ENCODE results near the gene BTG4. TPM values are rescaled to one million over a fixed set of nuclear protein-coding genes. Genes with fewer than 3 reads are reported as not detected.

Gene BTG4
- total RNA-seq, 1 experiment from 2014 or later, result not detected

GRCh38 chr11:111526501-111526900 is 14.3 kb upstream of the BTG4 start:
- no peak overlapping the region for H3K27ac ChIP-seq (ENCODE audit: low read depth, low read length)
- no peak overlapping the region for H3K9ac ChIP-seq (ENCODE audit: low read length)
- H4K20me1 ChIP-seq (ENCODE audit: insufficient read depth), result no peaks in the 10 kb centered on the region
- no peaks in the 10 kb centered on the region for H3K79me2 ChIP-seq (ENCODE audit: insufficient read depth, low read length)
- H3K36me3 ChIP-seq (ENCODE audit: control insufficient read depth in 1 of 2, insufficient read depth in 2 of 2, low read length in 2 of 2), result no peaks in the 10 kb centered on the region
- DNase-seq (ENCODE audit: low read depth, low spot score) (no peak), ATAC-seq (no peak)
- no peaks in the 10 kb centered on the region for H3K27me3 ChIP-seq (ENCODE audit: insufficient read depth, low read length)
- TF ChIP-seq TCF7L2 (IDR thresholded peaks at IDR 0.05; ENCODE audit: borderline replicate concordance, extremely low read depth, insufficient read depth, insufficient read length) (no peak), SIN3A (IDR thresholded peaks at IDR 0.05; ENCODE audit: low read depth) (no peak), CEBPB (IDR thresholded peaks at IDR 0.05; ENCODE audit: low read depth) (no peak), FOSL1 (IDR thresholded peaks at IDR 0.05; ENCODE audit: low read depth) (no peak), EZH2 (IDR thresholded peaks at IDR 0.05) (no peak)
- no peak overlapping the region for H3K4me3 ChIP-seq (replicated peaks in 1 of 2; ENCODE audit: low read depth in 1 of 2, low read length in 2 of 2)
- RAD21 ChIA-PET (ENCODE audit: low non-redundant PET in 1 of 2, low total read pairs in 2 of 2, uncharacterized antibody in 2 of 2, unreplicated experiment in 2 of 2), result no interaction called here
- no peak overlapping the region for H2AFZ ChIP-seq (ENCODE audit: low read depth, low read length, poor library complexity, severe bottlenecking)
- no peaks in the 10 kb centered on the region for H3K9me2 ChIP-seq (ENCODE audit: insufficient read depth)
- no TSS peak for BruUV-seq (replicated peaks)
- no peak overlapping the region for H3K4me2 ChIP-seq (ENCODE audit: low read length)
- CTCF ChIA-PET, result no interaction called here
- intact Hi-C loops (cut with micrococcal nuclease), result no loop called here
- H3K4me1 ChIP-seq (ENCODE audit: control insufficient read depth in 1 of 2, insufficient read depth in 2 of 2, low read length in 2 of 2), result peaks cover 0 to 12% of the 10 kb centered on the region in 2 experiments; a peak in 2 of 4 replicates
- no peaks in the 10 kb centered on the region for H3K9me3 ChIP-seq (ENCODE audit: control insufficient read depth in 1 of 2, insufficient read depth in 1 of 2, low read depth in 1 of 2, low read length in 2 of 2)
- POLR2A ChIA-PET, result no interaction called here

- RAD21 ChIA-PET (ENCODE audit: low non-redundant PET in 1 of 2, low total read pairs in 2 of 2, uncharacterized antibody in 2 of 2, unreplicated experiment in 2 of 2), result no interaction called here
- intact Hi-C loops (cut with micrococcal nuclease), result no loop called here
- H3K9ac ChIP-seq (ENCODE audit: low read length), result no peak overlapping the region
- no peak overlapping the region for H3K4me2 ChIP-seq (ENCODE audit: low read length)
- H3K4me1 ChIP-seq (ENCODE audit: control insufficient read depth in 1 of 2, insufficient read depth in 2 of 2, low read length in 2 of 2), result peaks cover 0 to 11% of the 10 kb centered on the region in 2 experiments; a peak in 1 of 4 replicates
- H3K27me3 ChIP-seq (ENCODE audit: insufficient read depth, low read length), result no peaks in the 10 kb centered on the region
- H3K36me3 ChIP-seq (ENCODE audit: control insufficient read depth in 1 of 2, insufficient read depth in 2 of 2, low read length in 2 of 2), result no peaks in the 10 kb centered on the region
- H3K79me2 ChIP-seq (ENCODE audit: insufficient read depth, low read length), result no peaks in the 10 kb centered on the region
- CTCF ChIA-PET, result no interaction called here
- H2AFZ ChIP-seq (ENCODE audit: low read depth, low read length, poor library complexity, severe bottlenecking), result no peak overlapping the region
- H3K27ac ChIP-seq (ENCODE audit: low read depth, low read length), result no peak overlapping the region
- DNase-seq (ENCODE audit: low read depth, low spot score), result no peak
- H3K9me2 ChIP-seq (ENCODE audit: insufficient read depth), result no peaks in the 10 kb centered on the region
- no peak overlapping the region for H3K4me3 ChIP-seq (replicated peaks in 1 of 2; ENCODE audit: low read depth in 1 of 2, low read length in 2 of 2)
- ATAC-seq, result no peak
- no peaks in the 10 kb centered on the region for H4K20me1 ChIP-seq (ENCODE audit: insufficient read depth)
- H3K9me3 ChIP-seq (ENCODE audit: control insufficient read depth in 1 of 2, insufficient read depth in 1 of 2, low read depth in 1 of 2, low read length in 2 of 2), result no peaks in the 10 kb centered on the region
- POLR2A ChIA-PET, result no interaction called here
- BruUV-seq (replicated peaks), result no TSS peak
- TF ChIP-seq CTCF (IDR thresholded peaks at IDR 0.05 in 2 of 3, conservative IDR thresholded peaks at IDR 0.05 in 1 of 3; ENCODE audit: borderline replicate concordance in 1 of 3, insufficient read depth in 1 of 3, low read depth in 2 of 3, low read length in 2 of 3) (no peak), EZH2 (IDR thresholded peaks at IDR 0.05) (no peak), EZH2phosphoT487 (IDR thresholded peaks at IDR 0.05; ENCODE audit: borderline replicate concordance) (no peak), FOSL1 (IDR thresholded peaks at IDR 0.05; ENCODE audit: low read depth) (no peak), YY1 (IDR thresholded peaks at IDR 0.05; ENCODE audit: extremely low read depth, insufficient replicate concordance, low read depth, low read length) (no peak), ZNF274 (IDR thresholded peaks at IDR 0.05; ENCODE audit: low read depth, low read length) (no peak), SIN3A (IDR thresholded peaks at IDR 0.05; ENCODE audit: low read depth) (no peak), CBX3 (IDR thresholded peaks at IDR 0.05; ENCODE audit: low read depth) (no peak), CEBPB (IDR thresholded peaks at IDR 0.05; ENCODE audit: low read depth) (no peak), EGR1 (IDR thresholded peaks at IDR 0.05; ENCODE audit: low read depth) (no peak), SP1 (IDR thresholded peaks at IDR 0.05; ENCODE audit: low read depth) (no peak), JUND (IDR thresholded peaks at IDR 0.05) (no peak), ELF1 (IDR thresholded peaks at IDR 0.05; ENCODE audit: borderline replicate concordance, low read depth) (no peak), ZFX (IDR thresholded peaks at IDR 0.05) (no peak), TCF7L2 (IDR thresholded peaks at IDR 0.05; ENCODE audit: borderline replicate concordance, extremely low read depth, insufficient read depth, insufficient read length) (no peak), SRF (IDR thresholded peaks at IDR 0.05; ENCODE audit: low read depth) (no peak), POLR2AphosphoS5 (IDR thresholded peaks at IDR 0.05; ENCODE audit: low read depth, low read length) (no peak)
- TF ChIP-seq, protein P1, sequence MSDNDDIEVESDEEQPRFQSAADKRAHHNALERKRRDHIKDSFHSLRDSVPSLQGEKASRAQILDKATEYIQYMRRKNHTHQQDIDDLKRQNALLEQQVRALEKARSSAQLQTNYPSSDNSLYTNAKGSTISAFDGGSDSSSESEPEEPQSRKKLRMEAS (IDR thresholded peaks at IDR 0.05), result no peak
- TF ChIP-seq, protein P2, sequence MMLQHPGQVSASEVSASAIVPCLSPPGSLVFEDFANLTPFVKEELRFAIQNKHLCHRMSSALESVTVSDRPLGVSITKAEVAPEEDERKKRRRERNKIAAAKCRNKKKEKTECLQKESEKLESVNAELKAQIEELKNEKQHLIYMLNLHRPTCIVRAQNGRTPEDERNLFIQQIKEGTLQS (IDR thresholded peaks at IDR 0.05), result no peak
Observed at GRCh38 chr11:111525456-111525855, 13.3 kb upstream of the BTG4 start.

Measured in HCT116 (cell line).